K562 (cell line): ENCODE data around the gene KRT16. TPM values are rescaled to one million over a fixed set of nuclear protein-coding genes. Genes with fewer than 3 reads are reported as not detected.
"Not testable (repeated sequence)": the region's sequence is repeated elsewhere in the genome, so short reads cannot be mapped to it uniquely, and the experiment has no call there.

Experiments used
- ATAC-seq: fragments of 200-7000 bp; cut with Tn5 transposase; 3 replicates; pipeline ENCODE4 v1.9.1; 2020; ENCODE audit warnings: moderate library complexity
- BruUV-seq: library from RNA; stranded (reverse); fragments of 400-500 nt; replicated peaks from 2 replicates; lab custom pipeline; 2021; lab: Mats Ljungman, UMichigan
- CTCF ChIA-PET: fragments of 300-600 bp; formaldehyde crosslinking; extraction: SDS; loops from one replicate; lab custom pipeline; 2021; ENCODE audit warnings: low intra/inter-chr PET ratio; lab: Yijun Ruan, JAX
- POLR2A ChIA-PET: fragments of 300-600, 350-650 bp; sonication (Branson Sonifier 250); formaldehyde crosslinking; extraction: SDS; loops from one replicate; lab custom pipeline; 2021; ENCODE audit warnings: antibody characterized with exemption, inconsistent platforms; lab: Yijun Ruan, JAX
- DNase-seq, 4 experiments: peaks; one replicate each; pipeline versions ENCODE4 v3.0.0 to v3.0.0-alpha.2; 2011 to 2018; ENCODE audit warnings: low spot score in 3 of 4, mixed read lengths in 3 of 4; ENCODE audit errors: extremely low read depth in 1 of 4
- FAIRE-seq: peaks from 2 replicates; lab custom pipeline; 2011; peaks lifted over from hg19 to GRCh38; lab: Jason Lieb, UNC
- H2AFZ ChIP-seq: 2 replicates; pipeline ENCODE4 v1.6.0; 2011; ENCODE audit warnings: low read depth, low read length, control low read depth, inconsistent platforms
- H3K27ac ChIP-seq: fragments of 200-600 bp; 3 replicates; pipeline ENCODE4 v1.8.0; 2011; ENCODE audit warnings: low read depth, mild to moderate bottlenecking, control low read depth, inconsistent platforms, low read length, moderate library complexity, mixed read lengths; ENCODE audit errors: extremely low read depth
- H3K27me3 ChIP-seq, 2 experiments: fragments of 300-600 bp in 1 of 2; 2 replicates in 1 of 2; 3 replicates in 1 of 2; pipeline versions ENCODE4 v1.6.0 to v1.8.0; 2011; ENCODE audit warnings: inconsistent platforms in 2 of 2, low read length in 2 of 2, mild to moderate bottlenecking in 1 of 2, mixed read lengths in 1 of 2, moderate library complexity in 1 of 2; ENCODE audit not compliant: control insufficient read depth in 2 of 2, insufficient read depth in 2 of 2
- H3K36me3 ChIP-seq: fragments of 300-600 bp; 3 replicates; pipeline ENCODE4 v1.8.0; 2011; ENCODE audit warnings: mild to moderate bottlenecking, low read length, inconsistent platforms; ENCODE audit not compliant: control insufficient read depth, insufficient read depth
- H3K4me1 ChIP-seq, 2 experiments: fragments of 200-600 bp in 1 of 2; replicated peaks in 1 of 2; 2 replicates in 1 of 2; 3 replicates in 1 of 2; pipeline versions ENCODE4 v1.5.1 to v1.8.0; 2011; ENCODE audit warnings: inconsistent platforms in 2 of 2, low read length in 2 of 2, mild to moderate bottlenecking in 1 of 2, mixed read lengths in 1 of 2, moderate library complexity in 1 of 2; ENCODE audit not compliant: control insufficient read depth in 2 of 2, insufficient read depth in 2 of 2
- H3K4me2 ChIP-seq: 2 replicates; pipeline ENCODE4 v1.6.1; 2011; ENCODE audit warnings: low read length, control low read depth, inconsistent platforms, mixed read lengths; ENCODE audit not compliant: insufficient read depth
- H3K4me3 ChIP-seq: fragments of 200-600 bp; sonication (generic), shearing (Covaris generic); 2 replicates; pipeline ENCODE4 v1.5.1; 2016; ENCODE audit warnings: control low read depth, inconsistent platforms
- H3K79me2 ChIP-seq: fragments of 200-600 bp; 3 replicates; pipeline ENCODE4 v1.8.0; 2011; ENCODE audit warnings: low read length, inconsistent platforms; ENCODE audit not compliant: control insufficient read depth, insufficient read depth
- H3K9ac ChIP-seq, 2 experiments: 2 replicates each; pipeline versions ENCODE4 v1.6.0 to v1.6.1; 2011; ENCODE audit warnings: low read depth in 2 of 2, low read length in 2 of 2, control low read depth in 1 of 2, inconsistent platforms in 1 of 2, mild to moderate bottlenecking in 1 of 2, mixed read lengths in 1 of 2; ENCODE audit not compliant: insufficient read depth in 1 of 2
- H3K9me1 ChIP-seq: one replicate; pipeline ENCODE4 v1.6.0; 2011; ENCODE audit warnings: inconsistent platforms, mild to moderate bottlenecking, low read length, moderate library complexity; ENCODE audit not compliant: control insufficient read depth, insufficient read depth
- H3K9me3 ChIP-seq: replicated peaks from 2 replicates; pipeline ENCODE4 v1.5.1; 2011; ENCODE audit warnings: low read depth, low read length, inconsistent platforms; ENCODE audit not compliant: control insufficient read depth, insufficient read depth
- H4K20me1 ChIP-seq: replicated peaks from 2 replicates; pipeline ENCODE4 v1.6.1; 2011; ENCODE audit warnings: low read length, inconsistent platforms, mixed read lengths; ENCODE audit not compliant: control insufficient read depth, insufficient read depth
- CTCF ChIP-seq, 3 experiments: IDR thresholded peaks in 2 of 3; conservative IDR thresholded peaks in 1 of 3; 2 replicates each; pipeline ENCODE4 v1.5.1; 2011 to 2012; ENCODE audit warnings: low read length in 3 of 3, mild to moderate bottlenecking in 3 of 3, control low read depth in 2 of 3, improper control_type of control experiment in 1 of 3, inconsistent platforms in 1 of 3, low read depth in 1 of 3, mixed read lengths in 1 of 3, moderate library complexity in 1 of 3; ENCODE audit not compliant: insufficient read depth in 2 of 3
- WGBS: fragments of 100-300 bp; shearing (Covaris generic); methylation state at CpG from one replicate; pipeline ENCODE4 v1.1.6; 2016; ENCODE audit warnings: low coverage, mixed read lengths; ENCODE audit not compliant: insufficient coverage; ENCODE audit errors: missing lambda C conversion rate; 5-methylcytosine and 5-hydroxymethylcytosine counted together
- in situ Hi-C: fragments of 300-500 bp; cut with MboI; formaldehyde crosslinking; loops from 4 replicates; pipeline ENCODE4 v1.15.0; 2018; ENCODE audit warnings: inconsistent platforms, mixed read lengths
- intact Hi-C: fragments of 100-400 bp; cut with micrococcal nuclease; formaldehyde crosslinking; loops from 2 replicates; pipeline ENCODE4 v1.14.2; 2022
- polyA plus RNA-seq, 8 experiments: library from polyadenylated mRNA; depleted of rRNA in 4 of 8; stranded (reverse) in 5 of 8; unstranded in 3 of 8; fragments of >200 nt; fragmentation: Nextera tagmentation in 2 of 8; fragmentation: Illumina TruSeq in 1 of 8; extraction: Ambion mirVana in 2 of 8; extraction: Trizol in 1 of 8; gene quantifications; 2 replicates each; pipeline versions ENCODE4 v1.2.1 to v1.2.3, GENCODE V29; 2011 to 2014; ENCODE audit warnings: inconsistent platforms in 1 of 8, missing spikeins in 1 of 8
- total RNA-seq, 7 experiments: library from RNA; depleted of rRNA in 6 of 7; stranded (reverse); fragments of >200 nt in 6 of 7; fragmentation: Illumina TruSeq in 2 of 7; extraction: Trizol in 2 of 7; gene quantifications; 2 replicates each; pipeline versions ENCODE4 v1.2.1 to v1.2.3, GENCODE V29; 2011 to 2021; ENCODE audit warnings: low replicate concordance in 1 of 7

Gene KRT16
- total and polyA plus RNA-seq, 9 of the 15 experiments (the other 6 are each of a cell fraction or from before 2014, with no cell fraction given) = 0.04 TPM; not detected in 8

- POLR2A ChIA-PET = interaction anchor here (0.5 to 0.6 kb wide), 2 partner anchors 98 to 112 kb away, joined by 3 read pairs; no protein-coding TSS in a partner anchor
- CTCF ChIA-PET, intact Hi-C loops, ATAC-seq, H3K9me3 ChIP-seq, DNase-seq, H3K79me2 ChIP-seq, BruUV-seq, H3K4me2 ChIP-seq, H3K27ac ChIP-seq, H3K9ac ChIP-seq, H3K9me1 ChIP-seq, FAIRE-seq, H4K20me1 ChIP-seq, in situ Hi-C loops, H3K4me3 ChIP-seq, H3K36me3 ChIP-seq, H2AFZ ChIP-seq: not testable (repeated sequence)
- peaks cover 0 to 31% of the 10 kb centered on the region in 2 experiments; a peak in 2 of 5 replicates for H3K27me3 ChIP-seq
- 17% methylated on average over 11 of the region's 11 CpGs for WGBS
- peaks cover 3 to 30% of the 10 kb centered on the region in 2 experiments; a peak in 3 of 5 replicates for H3K4me1 ChIP-seq
Measured at GRCh38 chr17:41628621-41629255, 16.2 kb upstream of the KRT16 start.

GRCh38 chr17:41628073-41628370, 15.5 kb upstream of the KRT16 start:
- DNase-seq, H3K9me1 ChIP-seq, FAIRE-seq, H3K79me2 ChIP-seq, BruUV-seq, H2AFZ ChIP-seq, H3K27ac ChIP-seq, H3K36me3 ChIP-seq, intact Hi-C loops, H4K20me1 ChIP-seq, H3K4me3 ChIP-seq, in situ Hi-C loops, ATAC-seq, H3K4me2 ChIP-seq, H3K9me3 ChIP-seq, CTCF ChIA-PET: not testable (repeated sequence)
- Histone ChIP-seq H3K4me1 (peaks cover 3 to 30% of the 10 kb centered on the region in 2 experiments; a peak in 3 of 5 replicates), H3K27me3 (peaks cover 0 to 35% of the 10 kb centered on the region in 2 experiments; a peak in 2 of 5 replicates), H3K9ac (peak overlapping the region in 1 of 2 experiments; percentile 35; a peak in 1 of 4 replicates)
- 0% methylated on average over 1 of the region's 1 CpG for WGBS
- POLR2A ChIA-PET = interaction anchor here (0.6 kb wide), 2 partner anchors 112 to 169 kb away, joined by 3 to 5 read pairs; no protein-coding TSS in a partner anchor
- 0 out of 6 replicates have a peak, but pooled peaks of 1 of the 3 experiments have one; percentile 1 for TF ChIP-seq CTCF (IDR thresholded peaks at IDR 0.05 in 2 of 3, conservative IDR thresholded peaks at IDR 0.05 in 1 of 3; ENCODE audit: insufficient read depth in 2 of 3, low read depth in 1 of 3, low read length in 3 of 3)
